Smooth muscle cell (in vitro differentiated cells): ENCODE measurements around the gene ERGIC2. TPM values are rescaled to one million over a fixed set of nuclear protein-coding genes. Genes with fewer than 3 reads are reported as not detected.

Source experiments
- DNase-seq: peaks from one replicate; lab custom pipeline; 2025; ENCODE audit not compliant: unreplicated experiment; lab: John Stamatoyannopoulos, UW
- H2AFZ ChIP-seq: fragments of 200-600 bp; sonication (generic); 2 replicates; pipeline ENCODE4 v1.6.0; 2016; ENCODE audit warnings: antibody characterized with exemption, low read depth, mild to moderate bottlenecking
- H3F3A ChIP-seq: fragments of 200-600 bp; sonication (generic); 2 replicates; pipeline ENCODE4 v1.6.0; 2017; ENCODE audit warnings: antibody characterized with exemption, low read depth
- H3K27ac ChIP-seq: fragments of 200-600 bp; sonication (generic); 2 replicates; pipeline ENCODE4 v1.5.1; 2016; ENCODE audit warnings: low read depth, mild to moderate bottlenecking
- H3K27me3 ChIP-seq: fragments of 200-600 bp; sonication (generic); 2 replicates; pipeline ENCODE4 v1.6.1; 2016; ENCODE audit warnings: low read depth, mild to moderate bottlenecking
- H3K36me3 ChIP-seq: fragments of 200-600 bp; sonication (generic); 2 replicates; pipeline ENCODE4 v1.5.1; 2016; ENCODE audit warnings: low read depth
- H3K4me1 ChIP-seq: fragments of 200-600 bp; sonication (generic); 2 replicates; pipeline ENCODE4 v1.5.1; 2016; ENCODE audit warnings: low read depth
- H3K4me2 ChIP-seq: fragments of 200-600 bp; sonication (generic); 2 replicates; pipeline ENCODE4 v1.6.0; 2016; ENCODE audit warnings: mild to moderate bottlenecking
- H3K4me3 ChIP-seq: fragments of 200-600 bp; sonication (generic); 2 replicates; pipeline ENCODE4 v1.5.1; 2016; ENCODE audit warnings: mild to moderate bottlenecking
- H3K79me2 ChIP-seq: fragments of 200-600 bp; sonication (generic); 2 replicates; pipeline ENCODE4 v1.6.0; 2016; ENCODE audit warnings: low read depth, mild to moderate bottlenecking
- H3K9ac ChIP-seq: fragments of 200-600 bp; sonication (generic); 2 replicates; pipeline ENCODE4 v1.6.0; 2016; ENCODE audit warnings: low read depth
- H3K9me3 ChIP-seq: fragments of 200-600 bp; sonication (generic); replicated peaks from 2 replicates; pipeline ENCODE4 v1.5.1; 2016; ENCODE audit warnings: low read depth
- H4K20me1 ChIP-seq: fragments of 200-600 bp; sonication (generic); 2 replicates; pipeline ENCODE4 v1.6.0; 2016; ENCODE audit warnings: low read depth
- CTCF ChIP-seq: fragments of 200-600 bp; sonication (generic); IDR thresholded peaks from 2 replicates; pipeline ENCODE4 v1.5.1; 2017; ENCODE audit warnings: borderline replicate concordance, mild to moderate bottlenecking, antibody characterized with exemption; ENCODE audit not compliant: insufficient read depth, poor library complexity, severe bottlenecking
- WGBS: methylation state at CpG from one replicate; pipeline ENCODE4 v1.1.7; 2016; ENCODE audit warnings: low lambda C conversion rate; 5-methylcytosine and 5-hydroxymethylcytosine counted together
- polyA plus RNA-seq: library from polyadenylated mRNA; unstranded; fragments of >200 nt; fragmentation: Nextera tagmentation; extraction: Ambion mirVana; gene quantifications from 2 replicates; pipeline ENCODE4 v1.2.1, GENCODE V29; 2016
- total RNA-seq: library from RNA; depleted of rRNA; stranded (reverse); fragments of >200 nt; gene quantifications from 2 replicates; pipeline ENCODE4 v1.2.3, GENCODE V29; 2014

Gene ERGIC2
- total and polyA plus RNA-seq, 2 experiments from 2014 or later = 121 to 139 TPM

- 97% methylated on average over 2 of the region's 2 CpGs for WGBS
- H3K9me3 ChIP-seq = no peaks in the 10 kb centered on the region
- TF ChIP-seq CTCF = no peak
- H2AFZ ChIP-seq = no peak overlapping the region
- no peaks in the 10 kb centered on the region for H3K4me1 ChIP-seq
- H4K20me1 ChIP-seq = no peaks in the 10 kb centered on the region
- H3K36me3 ChIP-seq = peaks cover 33% of the 10 kb centered on the region
- DNase-seq = no peak
- H3K4me3 ChIP-seq = no peak overlapping the region
- no peak overlapping the region for H3K4me2 ChIP-seq
- no peaks in the 10 kb centered on the region for H3K27me3 ChIP-seq
- no peak overlapping the region for H3K9ac ChIP-seq
- no peaks in the 10 kb centered on the region for H3F3A ChIP-seq
- H3K27ac ChIP-seq = no peak overlapping the region
- peaks cover 4% of the 10 kb centered on the region for H3K79me2 ChIP-seq
Measured at GRCh38 chr12:29365091-29365490, 15.9 kb downstream of the ERGIC2 start.

DNA sequence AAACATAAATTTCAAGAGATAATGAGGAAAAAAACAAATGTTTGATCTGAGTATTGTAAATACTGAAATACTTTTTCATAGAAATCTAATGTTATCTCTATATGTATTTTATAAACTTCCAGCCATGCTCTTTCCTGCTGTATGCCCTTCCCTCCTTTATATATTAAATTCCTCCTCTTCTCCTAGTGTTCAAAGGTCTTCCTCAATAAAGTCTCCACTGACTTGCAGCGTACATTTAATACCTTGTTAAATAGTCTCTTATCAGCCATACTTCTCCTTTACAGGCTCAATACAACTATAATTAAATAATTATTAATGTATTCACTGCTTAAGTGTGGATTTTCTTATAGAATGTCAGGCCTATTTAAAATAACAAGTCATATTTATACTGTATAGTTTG lies 26.0 kb downstream of the ERGIC2 start:
- Histone ChIP-seq H3K36me3 (peaks cover 27% of the 10 kb centered on the region), H3K9me3 (no peaks in the 10 kb centered on the region), H2AFZ (no peak overlapping the region), H3K4me3 (no peak overlapping the region), H3K27me3 (no peaks in the 10 kb centered on the region), H3K9ac (no peak overlapping the region), H3K79me2 (no peaks in the 10 kb centered on the region), H3K4me1 (no peaks in the 10 kb centered on the region), H3K4me2 (no peak overlapping the region), H4K20me1 (peaks cover 3% of the 10 kb centered on the region), H3K27ac (no peak overlapping the region), H3F3A (no peaks in the 10 kb centered on the region)
- no peak for DNase-seq
- 97% methylated on average over 1 of the region's 1 CpG for WGBS
- no peak for TF ChIP-seq CTCF

GRCh38 chr12:29350080-29350479 lies 30.9 kb downstream of the ERGIC2 start:
- Histone ChIP-seq H3K27me3 (no peaks in the 10 kb centered on the region), H3F3A (no peaks in the 10 kb centered on the region)
- DNase-seq = no peak

More at GRCh38 chr12:29350080-29350479, 30.9 kb downstream of the ERGIC2 start:
- no peak overlapping the region for H3K4me2 ChIP-seq
- no peaks in the 10 kb centered on the region for H3K79me2 ChIP-seq
- H3K4me1 ChIP-seq = no peaks in the 10 kb centered on the region
- H3K9me3 ChIP-seq = no peaks in the 10 kb centered on the region
- H2AFZ ChIP-seq = no peak overlapping the region
- peaks cover 7% of the 10 kb centered on the region for H3K36me3 ChIP-seq
- TF ChIP-seq CTCF = no peak
- no peaks in the 10 kb centered on the region for H4K20me1 ChIP-seq
- no peak overlapping the region for H3K27ac ChIP-seq
- no peak overlapping the region for H3K9ac ChIP-seq
- H3K4me3 ChIP-seq = no peak overlapping the region
